K562 (cell line): ENCODE data around the gene ARSK. TPM values are rescaled to one million over a fixed set of nuclear protein-coding genes. Genes with fewer than 3 reads are reported as not detected.
A peak's percentile ranks its signal among the peaks of the same experiment; 100 is the strongest.

Experiments used
- BRCA1 ChIP-seq, 2 experiments: fragments of 450-650 bp in 1 of 2; sonication (generic) in 1 of 2; formaldehyde crosslinking in 1 of 2; IDR thresholded peaks; 2 replicates each; pipeline versions ENCODE4 v1.5.0 to v1.6.1; 2017 to 2020; ENCODE audit warnings: mild to moderate bottlenecking in 1 of 2, missing genetic modification reagents in 1 of 2
- CBX3 ChIP-seq, 2 experiments: IDR thresholded peaks; 1 replicate in 1 of 2; 2 replicates in 1 of 2; pipeline ENCODE4 v1.6.1; 2012; ENCODE audit warnings: inconsistent platforms in 2 of 2, low read length in 2 of 2, borderline replicate concordance in 1 of 2, control low read depth in 1 of 2
- HOMEZ ChIP-seq: fragments of 250-450 bp; sonication (Bioruptor Pico); IDR thresholded peaks from 2 replicates; pipeline ENCODE4 v1.4.0; 2020; ENCODE audit warnings: mild to moderate bottlenecking, moderate library complexity
- JUND ChIP-seq, 2 experiments: IDR thresholded peaks; 2 replicates in 1 of 2; 3 replicates in 1 of 2; pipeline ENCODE4 v1.6.1; 2011; ENCODE audit warnings: borderline replicate concordance in 2 of 2, low read depth in 2 of 2, low read length in 2 of 2, improper control_type of control experiment in 1 of 2, missing biosample characterization in 1 of 2, missing genetic modification characterization in 1 of 2, missing genetic modification reagents in 1 of 2
- MAFG ChIP-seq: fragments of 450-650 bp; conservative IDR thresholded peaks from 2 replicates; pipeline ENCODE4 v1.6.1; 2016; ENCODE audit warnings: missing genetic modification characterization, missing compliant biosample characterization
- MYNN ChIP-seq, 2 experiments: sonication (generic); formaldehyde crosslinking in 1 of 2; IDR thresholded peaks; 2 replicates each; pipeline versions ENCODE4 v1.5.0 to v1.6.1; 2016 to 2020; ENCODE audit warnings: antibody characterized with exemption in 1 of 2, missing genetic modification reagents in 1 of 2
- PCBP2 ChIP-seq: fragments of 200-400 bp; formaldehyde crosslinking; IDR thresholded peaks from 2 replicates; pipeline ENCODE4 v1.6.1; 2018; ENCODE audit warnings: low read length, low read depth, mild to moderate bottlenecking, moderate library complexity; ENCODE audit not compliant: poor library complexity, severe bottlenecking
- SMAD2 ChIP-seq: fragments of 150-350 bp; IDR thresholded peaks from 2 replicates; pipeline ENCODE4 v1.6.1; 2014; ENCODE audit warnings: low read depth, mild to moderate bottlenecking, low read length
- STAT5A ChIP-seq: IDR thresholded peaks from 2 replicates; pipeline ENCODE4 v1.6.1; 2012; ENCODE audit warnings: low read length, inconsistent platforms, borderline replicate concordance
- THRA ChIP-seq: fragments of 450-650 bp; IDR thresholded peaks from 2 replicates; pipeline ENCODE4 v1.6.1; 2017; ENCODE audit warnings: mild to moderate bottlenecking, moderate library complexity
- ZNF23 ChIP-seq: fragments of 250-450 bp; sonication (Bioruptor Pico); IDR thresholded peaks from 2 replicates; pipeline ENCODE4 v1.4.0; 2020; ENCODE audit warnings: mild to moderate bottlenecking
- ZNF280A ChIP-seq: fragments of 450-650 bp; IDR thresholded peaks from 2 replicates; pipeline ENCODE4 v1.6.1; 2018; ENCODE audit warnings: mild to moderate bottlenecking, low read depth; ENCODE audit not compliant: partially characterized antibody
- ZNF707 ChIP-seq: fragments of 250-450 bp; sonication (Bioruptor Pico); conservative IDR thresholded peaks from 2 replicates; pipeline ENCODE4 v1.8.0; 2022; ENCODE audit warnings: inconsistent platforms, mild to moderate bottlenecking, moderate library complexity
- polyA plus RNA-seq, 8 experiments: library from polyadenylated mRNA; depleted of rRNA in 4 of 8; stranded (reverse) in 5 of 8; unstranded in 3 of 8; fragments of >200 nt; fragmentation: Nextera tagmentation in 2 of 8; fragmentation: Illumina TruSeq in 1 of 8; extraction: Ambion mirVana in 2 of 8; extraction: Trizol in 1 of 8; gene quantifications; 2 replicates each; pipeline versions ENCODE4 v1.2.1 to v1.2.3, GENCODE V29; 2011 to 2014; ENCODE audit warnings: inconsistent platforms in 1 of 8, missing spikeins in 1 of 8
- total RNA-seq, 7 experiments: library from RNA; depleted of rRNA in 6 of 7; stranded (reverse); fragments of >200 nt in 6 of 7; fragmentation: Illumina TruSeq in 2 of 7; extraction: Trizol in 2 of 7; gene quantifications; 2 replicates each; pipeline versions ENCODE4 v1.2.1 to v1.2.3, GENCODE V29; 2011 to 2021; ENCODE audit warnings: low replicate concordance in 1 of 7
- TF ChIP-seq, protein P1 (sequence below), 2 experiments: fragments of 450-650 bp in 1 of 2; sonication (generic) in 1 of 2; formaldehyde crosslinking; conservative IDR thresholded peaks; 2 replicates each; pipeline versions ENCODE4 v1.4.0 to v1.8.1; 2020 to 2022; ENCODE audit warnings: mild to moderate bottlenecking in 1 of 2, missing genetic modification reagents in 1 of 2
- TF ChIP-seq, protein P2 (sequence below): fragments of 250-450 bp; sonication (Bioruptor Pico); IDR thresholded peaks from 2 replicates; pipeline ENCODE4 v1.9.0; 2021; ENCODE audit warnings: mild to moderate bottlenecking, inconsistent platforms
- TF ChIP-seq, protein P3 (sequence below): fragments of 250-450 bp; sonication (Bioruptor Pico); IDR thresholded peaks from 2 replicates; pipeline ENCODE4 v1.8.0; 2022; ENCODE audit warnings: moderate library complexity, mild to moderate bottlenecking, inconsistent platforms

Gene ARSK
- total and polyA plus RNA-seq, 9 of the 15 experiments (the other 6 are each of a cell fraction or from before 2014, with no cell fraction given), result 2.7 to 9.4 (median 7.1) TPM

GRCh38 chr5:95631991-95632675 is 77.2 kb downstream of the ARSK start (continued):
- TF ChIP-seq SMAD2 (no peak), PCBP2 (no peak), CBX3 (IDR thresholded peaks at IDR 0.05; ENCODE audit: borderline replicate concordance in 1 of 2, low read length in 2 of 2) (peak in 1 of 2 experiments; percentile 30; a peak in 1 of 3 replicates), THRA (no peak), MYNN (IDR thresholded peaks at IDR 0.05) (no peak), MYNN (CRISPR knock-in tag; IDR thresholded peaks at IDR 0.05) (no peak), HOMEZ (CRISPR knock-in tag) (no peak), STAT5A (no peak), JUND (IDR thresholded peaks at IDR 0.05; ENCODE audit: borderline replicate concordance, low read depth, low read length) (no peak; the same call in 1 of the 2 replicates), JUND (tag; IDR thresholded peaks at IDR 0.05; ENCODE audit: borderline replicate concordance, low read depth, low read length) (0 out of 3 replicates have a peak, but pooled peaks have one; percentile 22), ZNF23 (no peak), ZNF707 (CRISPR knock-in tag) (no peak), BRCA1 (IDR thresholded peaks at IDR 0.05) (no peak), BRCA1 (CRISPR knock-in tag; IDR thresholded peaks at IDR 0.05) (no peak), ZNF280A (no peak), MAFG (tag) (0 out of 2 replicates have a peak, but pooled peaks have one; percentile 4)
- TF ChIP-seq, protein P1, sequence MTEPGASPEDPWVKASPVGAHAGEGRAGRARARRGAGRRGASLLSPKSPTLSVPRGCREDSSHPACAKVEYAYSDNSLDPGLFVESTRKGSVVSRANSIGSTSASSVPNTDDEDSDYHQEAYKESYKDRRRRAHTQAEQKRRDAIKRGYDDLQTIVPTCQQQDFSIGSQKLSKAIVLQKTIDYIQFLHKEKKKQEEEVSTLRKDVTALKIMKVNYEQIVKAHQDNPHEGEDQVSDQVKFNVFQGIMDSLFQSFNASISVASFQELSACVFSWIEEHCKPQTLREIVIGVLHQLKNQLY (CRISPR knock-in tag; conservative IDR thresholded peaks at IDR 0.05), result no peak
- TF ChIP-seq, protein P2, sequence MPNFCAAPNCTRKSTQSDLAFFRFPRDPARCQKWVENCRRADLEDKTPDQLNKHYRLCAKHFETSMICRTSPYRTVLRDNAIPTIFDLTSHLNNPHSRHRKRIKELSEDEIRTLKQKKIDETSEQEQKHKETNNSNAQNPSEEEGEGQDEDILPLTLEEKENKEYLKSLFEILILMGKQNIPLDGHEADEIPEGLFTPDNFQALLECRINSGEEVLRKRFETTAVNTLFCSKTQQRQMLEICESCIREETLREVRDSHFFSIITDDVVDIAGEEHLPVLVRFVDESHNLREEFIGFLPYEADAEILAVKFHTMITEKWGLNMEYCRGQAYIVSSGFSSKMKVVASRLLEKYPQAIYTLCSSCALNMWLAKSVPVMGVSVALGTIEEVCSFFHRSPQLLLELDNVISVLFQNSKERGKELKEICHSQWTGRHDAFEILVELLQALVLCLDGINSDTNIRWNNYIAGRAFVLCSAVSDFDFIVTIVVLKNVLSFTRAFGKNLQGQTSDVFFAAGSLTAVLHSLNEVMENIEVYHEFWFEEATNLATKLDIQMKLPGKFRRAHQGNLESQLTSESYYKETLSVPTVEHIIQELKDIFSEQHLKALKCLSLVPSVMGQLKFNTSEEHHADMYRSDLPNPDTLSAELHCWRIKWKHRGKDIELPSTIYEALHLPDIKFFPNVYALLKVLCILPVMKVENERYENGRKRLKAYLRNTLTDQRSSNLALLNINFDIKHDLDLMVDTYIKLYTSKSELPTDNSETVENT (CRISPR knock-in tag), result no peak
- TF ChIP-seq, protein P3, sequence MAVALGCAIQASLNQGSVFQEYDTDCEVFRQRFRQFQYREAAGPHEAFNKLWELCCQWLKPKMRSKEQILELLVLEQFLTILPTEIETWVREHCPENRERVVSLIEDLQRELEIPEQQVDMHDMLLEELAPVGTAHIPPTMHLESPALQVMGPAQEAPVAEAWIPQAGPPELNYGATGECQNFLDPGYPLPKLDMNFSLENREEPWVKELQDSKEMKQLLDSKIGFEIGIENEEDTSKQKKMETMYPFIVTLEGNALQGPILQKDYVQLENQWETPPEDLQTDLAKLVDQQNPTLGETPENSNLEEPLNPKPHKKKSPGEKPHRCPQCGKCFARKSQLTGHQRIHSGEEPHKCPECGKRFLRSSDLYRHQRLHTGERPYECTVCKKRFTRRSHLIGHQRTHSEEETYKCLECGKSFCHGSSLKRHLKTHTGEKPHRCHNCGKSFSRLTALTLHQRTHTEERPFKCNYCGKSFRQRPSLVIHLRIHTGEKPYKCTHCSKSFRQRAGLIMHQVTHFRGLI, result no peak
